HK-2 (cell line): ENCODE data around the gene PLCL1.
"Not testable (repeated sequence)": the region's sequence is repeated elsewhere in the genome, so short reads cannot be mapped to it uniquely, and the experiment has no call there.

Source experiments
- DNase-seq: peaks from one replicate; pipeline ENCODE4 v3.0.0-alpha.2; 2018; ENCODE audit not compliant: unreplicated experiment

PLCL1 gene

GRCh38 chr2:197810016-197810415 lies 5.6 kb downstream of the PLCL1 start:
- DNase-seq: no peak

DNA sequence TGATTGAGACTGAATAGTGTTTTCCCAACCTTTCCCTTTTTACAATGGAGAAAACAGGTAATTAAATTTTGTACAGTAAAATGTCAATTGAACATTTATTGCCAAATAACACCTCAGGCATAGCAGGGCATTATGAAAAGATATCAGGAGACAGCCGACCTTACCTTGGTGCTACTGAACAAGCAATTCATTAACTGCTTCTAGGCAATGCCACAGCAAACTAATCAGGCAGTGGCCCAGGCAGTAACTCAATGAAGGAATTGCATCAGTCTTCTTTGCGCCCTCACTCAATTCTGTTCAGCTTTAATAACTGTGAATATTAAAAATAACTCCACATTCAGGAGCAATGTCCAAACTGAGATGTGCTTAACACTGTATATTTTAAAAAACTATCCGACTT lies 6.1 kb downstream of the PLCL1 start:
- DNase-seq: no peak

DNA sequence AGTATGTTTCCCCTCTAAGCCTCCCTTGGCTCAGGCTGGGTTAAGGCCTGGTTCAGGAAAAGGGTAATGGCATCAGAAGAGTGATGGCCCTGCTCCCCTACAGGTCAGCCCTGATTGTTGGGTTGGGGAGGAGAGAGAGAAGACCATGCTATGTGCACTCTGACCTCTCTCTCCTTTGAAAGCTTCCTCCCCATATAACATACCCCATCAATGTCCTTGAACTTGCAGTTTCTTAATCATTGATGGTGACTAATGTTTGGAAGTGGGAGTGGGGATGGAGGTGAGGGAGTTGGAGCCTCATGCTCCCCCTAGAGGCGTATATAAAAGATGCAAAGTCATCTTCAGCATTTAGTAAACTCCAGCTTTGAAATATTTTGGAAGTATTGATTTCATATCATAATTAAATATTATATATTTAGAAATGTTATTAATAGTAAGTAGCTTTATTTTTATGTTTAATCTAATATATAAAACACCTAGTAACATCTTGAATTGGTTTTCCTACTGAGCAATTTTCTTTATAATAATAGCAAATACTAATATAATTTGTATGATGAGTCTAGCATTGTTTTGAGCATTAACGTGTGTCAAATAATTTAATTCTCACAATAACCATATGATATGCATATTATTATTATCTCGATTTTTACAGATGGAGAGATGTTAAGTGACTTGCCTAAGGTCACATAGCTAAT lies 8.8 kb downstream of the PLCL1 start:
- peak; percentile 13 for DNase-seq

GRCh38 chr2:197814526-197814925 lies 10.1 kb downstream of the PLCL1 start:
- DNase-seq: no peak

GRCh38 chr2:197821550-197822289 lies 17.3 kb downstream of the PLCL1 start:
- DNase-seq: no peak

GRCh38 chr2:197822333-197822732 lies 17.9 kb downstream of the PLCL1 start:
- DNase-seq: no peak

DNA sequence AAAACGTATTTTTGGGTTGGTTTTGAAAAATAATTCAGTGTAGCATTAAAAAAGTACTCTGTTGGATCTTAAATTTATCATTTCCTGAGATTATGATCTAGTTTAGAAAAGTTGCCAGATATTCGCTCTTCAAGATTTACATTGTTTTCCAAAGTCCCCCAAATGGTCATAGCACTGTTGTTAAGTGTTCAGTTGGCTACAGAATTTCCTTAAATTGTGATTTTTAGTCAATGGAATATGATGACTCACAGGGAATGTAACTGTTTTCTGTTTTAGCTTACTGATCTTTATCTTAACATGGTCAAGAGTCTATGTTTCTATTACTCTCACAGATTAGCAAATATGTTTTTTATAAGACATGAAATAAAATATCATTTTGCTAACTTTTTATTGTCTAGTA lies 23.2 kb downstream of the PLCL1 start:
- DNase-seq: no peak

GRCh38 chr2:197828464-197829135 lies 24.2 kb downstream of the PLCL1 start:
- no peak for DNase-seq

- DNase-seq: not testable (repeated sequence)
Observed at GRCh38 chr2:197834771-197835170, 30.4 kb downstream of the PLCL1 start.

DNA sequence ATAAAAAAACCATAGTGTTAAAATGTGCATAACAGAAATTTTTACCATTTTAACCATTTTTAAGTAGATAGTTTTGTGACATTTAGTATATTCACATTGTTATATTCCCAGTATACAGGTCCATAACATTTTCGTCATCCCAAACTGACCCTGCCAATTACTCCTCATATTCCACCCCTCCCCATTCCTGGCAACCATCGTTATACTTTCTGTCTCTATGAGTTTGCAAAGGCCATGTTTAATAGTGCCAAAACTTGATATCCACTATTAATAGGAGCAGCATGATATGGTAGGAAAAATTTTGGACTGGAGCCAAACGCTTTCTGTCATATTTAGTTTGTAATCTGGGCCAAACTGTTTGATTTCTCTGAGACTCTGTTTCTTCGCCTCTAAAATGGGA lies 30.9 kb downstream of the PLCL1 start:
- no peak for DNase-seq

- no peak for DNase-seq
Observed at GRCh38 chr2:197838036-197838435, 33.6 kb downstream of the PLCL1 start.

GRCh38 chr2:197838579-197838978 lies 34.2 kb downstream of the PLCL1 start:
- DNase-seq: no peak

DNA sequence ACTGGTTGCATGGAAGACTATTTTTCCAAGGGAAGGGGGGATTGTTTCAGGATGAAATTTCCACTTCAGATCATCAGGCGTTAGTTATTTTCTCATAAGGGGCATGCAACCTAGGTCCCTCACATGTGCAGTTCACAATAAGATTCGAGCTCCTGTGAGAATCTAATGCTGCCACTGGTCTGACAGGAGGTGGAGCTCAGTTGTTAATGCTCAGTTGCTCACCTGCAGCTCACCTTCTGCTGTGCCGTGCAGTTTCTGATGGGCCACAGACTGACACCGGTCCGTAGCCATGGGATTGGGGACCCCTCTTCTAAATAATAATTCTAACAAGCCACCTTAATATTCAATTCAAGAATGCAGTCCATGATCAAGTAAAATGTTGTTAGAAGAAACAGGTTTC lies 34.9 kb downstream of the PLCL1 start:
- DNase-seq: no peak

- DNase-seq: no peak
Observed at GRCh38 chr2:197839856-197840255, 35.5 kb downstream of the PLCL1 start.

- no peak for DNase-seq
Observed at GRCh38 chr2:197846128-197846527, 41.7 kb downstream of the PLCL1 start.

GRCh38 chr2:197846777-197847176 lies 42.4 kb downstream of the PLCL1 start:
- no peak for DNase-seq

- no peak for DNase-seq
Observed at GRCh38 chr2:197847651-197848401, 43.4 kb downstream of the PLCL1 start.

- no peak for DNase-seq
Observed at GRCh38 chr2:197848602-197849001, 44.2 kb downstream of the PLCL1 start.

GRCh38 chr2:197850882-197851450 lies 46.6 kb downstream of the PLCL1 start:
- DNase-seq: no peak

- DNase-seq: no peak
Observed at GRCh38 chr2:197851451-197851850, 47.1 kb downstream of the PLCL1 start.

GRCh38 chr2:197852108-197852507 lies 47.7 kb downstream of the PLCL1 start:
- DNase-seq: no peak

- DNase-seq: no peak
Observed at GRCh38 chr2:197853549-197853948, 49.2 kb downstream of the PLCL1 start.
